TTC549 (cell line): ENCODE measurements around the gene LRRC25.

Experiments
- FAIRE-seq: peaks from 2 replicates; lab custom pipeline; 2012; peaks lifted over from hg19 to GRCh38; lab: Jason Lieb, UNC

LRRC25 gene

GRCh38 chr19:18345296-18345695, 52.1 kb downstream of the LRRC25 start:
- FAIRE-seq, result no peak

DNA sequence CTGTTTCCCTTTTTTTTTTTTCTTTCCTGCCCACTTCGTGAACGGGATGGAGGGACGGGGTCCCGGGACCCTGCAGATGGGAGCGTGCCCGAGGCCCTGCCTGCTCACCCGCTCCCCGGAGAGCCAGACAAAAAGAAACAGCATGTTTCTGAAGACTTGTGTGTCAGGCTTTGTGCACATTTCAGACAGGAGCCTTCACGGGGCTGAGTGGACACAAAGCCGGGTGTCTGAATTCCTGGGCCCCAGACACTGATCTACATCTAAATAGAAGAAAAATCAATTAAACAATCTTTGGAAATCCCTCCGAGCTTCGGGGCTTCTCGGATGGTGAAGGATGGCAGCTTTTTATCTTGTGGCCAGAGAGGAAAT, 52.9 kb downstream of the LRRC25 start:
- no peak for FAIRE-seq

- FAIRE-seq, result no peak
These were observed 55.3 kb downstream of the LRRC25 start for GRCh38 chr19:18342090-18342632.
